Measurements from ENCODE around the gene PROK1.

- no peak for TF ChIP-seq POLR2A (IDR thresholded peaks at IDR 0.05)
- TF ChIP-seq POLR2AphosphoS5 (IDR thresholded peaks at IDR 0.05) = no peak
- no peak for TF ChIP-seq CTCF (IDR thresholded peaks at IDR 0.05)
Observed at GRCh38 chr1:110485725-110486124, 34.8 kb downstream of the PROK1 start.
